GM13977 (cell line): ENCODE measurements around the gene RPN2.

Experiments
- DNase-seq: peaks from one replicate; pipeline ENCODE4 v3.0.0; 2012; ENCODE audit warnings: low spot score
- in situ Hi-C: fragments of 300-500 bp; cut with MboI; formaldehyde crosslinking; loops from one replicate; pipeline ENCODE4 v1.12.0; 2022; ENCODE audit warnings: low sequenced_read_pairs, low pct_unique_long_range_greater_than_20kb, mixed read lengths, inconsistent platforms; ENCODE audit not compliant: unreplicated experiment
- TF ChIP-seq, protein P1 (sequence below): IDR thresholded peaks from 2 replicates; pipeline ENCODE4 v1.5.1; 2012; ENCODE audit warnings: mild to moderate bottlenecking, control low read depth; ENCODE audit not compliant: insufficient read depth; ENCODE audit errors: extremely low read depth, missing control alignments

RPN2 gene

DNA sequence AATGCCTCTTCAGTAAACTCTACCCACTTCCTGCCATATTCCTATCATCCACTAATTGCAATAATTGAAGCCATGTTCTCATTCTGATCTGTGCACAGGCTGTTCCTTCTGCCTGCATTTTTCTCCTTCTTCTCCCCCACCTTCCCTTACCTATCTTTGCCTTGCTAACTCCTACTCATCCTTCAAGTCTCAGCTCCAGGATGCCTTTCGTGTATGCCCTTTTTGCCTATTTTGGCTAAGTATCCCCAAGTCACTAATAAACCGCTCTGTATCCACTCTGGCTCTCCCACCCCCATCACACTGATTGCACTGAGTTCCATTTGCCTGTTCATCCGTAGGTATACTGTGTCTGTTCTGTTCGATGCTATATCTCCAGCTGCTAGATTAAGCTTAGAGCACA lies 6.3 kb upstream of the RPN2 start:
- TF ChIP-seq, protein P1, sequence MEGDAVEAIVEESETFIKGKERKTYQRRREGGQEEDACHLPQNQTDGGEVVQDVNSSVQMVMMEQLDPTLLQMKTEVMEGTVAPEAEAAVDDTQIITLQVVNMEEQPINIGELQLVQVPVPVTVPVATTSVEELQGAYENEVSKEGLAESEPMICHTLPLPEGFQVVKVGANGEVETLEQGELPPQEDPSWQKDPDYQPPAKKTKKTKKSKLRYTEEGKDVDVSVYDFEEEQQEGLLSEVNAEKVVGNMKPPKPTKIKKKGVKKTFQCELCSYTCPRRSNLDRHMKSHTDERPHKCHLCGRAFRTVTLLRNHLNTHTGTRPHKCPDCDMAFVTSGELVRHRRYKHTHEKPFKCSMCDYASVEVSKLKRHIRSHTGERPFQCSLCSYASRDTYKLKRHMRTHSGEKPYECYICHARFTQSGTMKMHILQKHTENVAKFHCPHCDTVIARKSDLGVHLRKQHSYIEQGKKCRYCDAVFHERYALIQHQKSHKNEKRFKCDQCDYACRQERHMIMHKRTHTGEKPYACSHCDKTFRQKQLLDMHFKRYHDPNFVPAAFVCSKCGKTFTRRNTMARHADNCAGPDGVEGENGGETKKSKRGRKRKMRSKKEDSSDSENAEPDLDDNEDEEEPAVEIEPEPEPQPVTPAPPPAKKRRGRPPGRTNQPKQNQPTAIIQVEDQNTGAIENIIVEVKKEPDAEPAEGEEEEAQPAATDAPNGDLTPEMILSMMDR: no peak
- in situ Hi-C loops: no loop called here
- no peak for DNase-seq

DNA sequence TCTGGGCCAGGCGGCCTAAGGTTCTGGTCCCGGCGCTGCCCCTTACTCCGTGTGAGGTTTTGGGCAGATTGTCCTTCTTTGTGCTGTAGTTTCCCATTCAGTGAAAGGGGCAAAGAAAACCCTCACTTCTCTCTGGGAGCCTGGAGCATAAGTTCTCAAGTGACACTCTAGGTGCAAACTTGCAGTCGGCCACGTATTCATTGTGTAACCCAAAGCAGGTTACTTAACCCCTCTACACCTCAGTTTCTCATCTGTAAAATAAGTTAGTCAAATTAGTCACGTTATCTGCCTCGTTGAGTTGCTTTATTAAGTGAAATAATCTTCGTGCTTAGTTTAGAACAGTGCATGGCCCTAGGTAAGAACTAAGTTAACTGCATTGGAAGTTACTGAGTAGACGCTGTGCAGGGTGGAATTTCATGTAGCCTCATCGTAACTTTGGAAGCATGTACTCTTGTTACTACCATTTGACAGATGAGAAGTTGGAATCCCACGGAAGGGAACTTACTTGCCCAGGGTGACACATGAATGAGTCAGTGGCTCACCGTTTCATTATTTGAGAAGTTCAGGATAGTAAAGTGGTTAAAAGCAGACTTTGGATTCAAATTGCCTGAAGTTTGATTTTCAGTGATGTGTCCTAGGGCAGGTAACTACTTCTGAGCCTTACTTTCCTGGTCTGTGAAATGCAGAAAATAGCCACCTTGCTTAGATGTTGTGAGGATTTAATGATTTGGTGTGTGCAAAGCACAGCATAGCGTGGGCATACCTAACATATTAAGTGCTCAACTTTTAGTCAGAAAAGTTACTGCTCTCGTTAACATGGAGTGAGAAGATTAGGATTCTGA lies 774 bp downstream of the RPN2 start:
- TF ChIP-seq, protein P1: no peak
- in situ Hi-C loops: no loop called here
- DNase-seq: no peak

DNA sequence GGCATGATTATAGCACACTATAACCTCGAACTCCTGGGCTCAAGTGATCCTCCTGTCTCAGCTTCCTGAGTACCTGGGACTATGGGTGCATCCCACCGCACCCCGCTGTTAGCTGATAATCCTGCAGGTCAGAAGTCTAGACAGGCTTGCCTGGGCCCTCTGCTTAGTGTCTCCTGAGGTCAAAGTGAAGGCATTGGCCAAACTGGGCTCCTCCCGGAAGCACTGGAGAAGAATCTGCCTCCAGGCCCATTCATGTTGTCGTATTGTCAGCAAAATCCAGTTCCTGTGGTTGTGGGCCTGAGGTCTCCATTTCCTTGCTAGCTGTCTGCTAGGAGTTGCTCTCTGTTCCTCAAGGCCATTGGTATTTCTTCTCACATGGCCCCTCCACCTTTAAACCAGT lies 6.6 kb downstream of the RPN2 start:
- DNase-seq: no peak
- in situ Hi-C loops: no loop called here
- TF ChIP-seq, protein P1: no peak

DNA sequence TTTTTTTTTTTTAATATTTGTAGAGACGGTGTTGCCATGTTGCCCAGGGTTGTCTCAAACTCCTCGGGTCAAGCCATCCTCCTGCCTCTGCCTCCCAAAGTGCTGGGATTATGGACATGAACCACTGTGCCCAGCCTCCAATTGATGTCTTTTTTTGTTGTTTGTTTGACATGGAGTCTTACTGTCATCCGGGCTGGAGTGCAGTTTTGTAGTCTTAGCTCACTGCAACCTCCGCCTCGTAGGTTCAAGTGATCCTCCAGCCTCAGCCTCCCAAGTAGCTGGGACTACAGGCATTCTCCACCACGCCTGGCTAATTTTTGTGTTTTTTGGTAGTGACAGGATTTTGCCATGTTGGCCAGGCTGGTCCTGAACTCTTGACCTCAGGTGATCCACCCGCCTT lies 9.7 kb downstream of the RPN2 start:
- DNase-seq: no peak
- in situ Hi-C loops: no loop called here
- TF ChIP-seq, protein P1: no peak

DNA sequence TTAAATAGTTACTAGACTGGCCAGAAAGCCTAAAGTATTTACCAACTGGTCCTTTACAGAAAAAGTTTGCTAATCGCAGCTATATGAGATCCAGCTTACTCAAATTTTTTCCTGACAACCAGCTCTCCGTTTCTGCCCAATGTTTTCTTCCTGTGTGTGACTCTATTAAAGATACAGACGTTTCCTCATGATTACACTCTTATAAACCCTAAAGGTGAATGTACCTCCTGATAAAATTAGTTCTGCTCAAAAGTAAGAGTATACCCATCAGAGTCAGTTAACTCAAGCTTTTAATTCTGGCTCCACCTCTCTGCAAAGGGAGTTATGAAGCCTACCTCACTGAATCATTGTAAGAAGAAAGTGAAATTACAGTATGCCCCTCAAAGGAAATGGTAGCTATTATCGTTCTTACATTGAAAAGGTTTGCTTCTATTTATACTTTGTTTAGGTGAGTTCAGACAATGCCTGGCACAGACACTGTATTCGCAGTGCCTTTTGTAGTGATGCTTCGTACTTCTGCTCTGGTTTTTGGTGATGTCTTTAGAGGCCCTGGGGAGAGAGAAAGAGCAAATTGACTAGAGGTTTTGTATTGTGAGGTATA lies 10.4 kb downstream of the RPN2 start:
- TF ChIP-seq, protein P1: no peak
- in situ Hi-C loops: no loop called here
- no peak for DNase-seq

DNA sequence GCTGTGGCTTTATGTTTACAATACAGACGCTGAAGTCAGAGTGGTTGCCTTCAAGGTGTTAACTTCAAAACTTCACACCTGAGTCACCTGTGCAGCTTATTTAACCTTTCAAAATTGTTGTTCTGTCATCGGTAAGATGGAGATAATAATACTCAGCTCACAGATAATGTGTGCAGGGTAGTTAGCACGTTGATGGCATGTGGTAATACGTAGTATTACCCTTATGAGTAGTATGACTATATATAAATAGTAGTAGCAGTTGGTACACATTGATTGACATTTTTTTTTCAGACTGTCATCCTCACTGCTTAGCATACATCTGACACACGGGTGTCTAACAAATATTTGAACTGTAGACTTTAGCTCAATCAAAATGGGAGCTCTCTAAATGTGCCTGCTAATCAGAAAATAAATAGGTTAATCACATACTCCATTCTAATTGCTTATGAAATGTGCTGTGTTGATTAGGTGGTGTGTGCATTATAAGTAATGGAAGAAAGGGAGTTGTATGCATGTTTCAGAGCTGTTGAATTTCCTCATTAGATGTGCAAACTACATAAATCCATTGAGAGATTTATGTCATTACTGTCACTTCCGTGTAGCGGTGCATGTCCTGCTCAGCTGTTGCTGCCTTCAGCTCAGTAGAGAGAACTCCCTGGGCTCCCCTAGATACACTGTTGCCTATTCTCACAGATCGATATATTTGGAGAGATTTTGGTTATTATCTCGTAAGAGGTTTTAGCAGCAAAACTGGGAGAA lies 11.4 kb downstream of the RPN2 start:
- DNase-seq: no peak
- TF ChIP-seq, protein P1: no peak
- in situ Hi-C loops: no loop called here
